MM.1S (cell line): ENCODE data around the gene SLITRK6.

Experiments
- EZH2 ChIP-seq: fragments of 300-600 bp; sonication (generic); optimal IDR thresholded peaks from 2 replicates; pipeline ENCODE3; 2017; ENCODE audit warnings: low read depth, mild to moderate bottlenecking, antibody characterized with exemption, low read length, mixed read lengths
- EZH2phosphoT487 ChIP-seq: fragments of 300-600 bp; sonication (generic); IDR thresholded peaks from 2 replicates; pipeline ENCODE4 v1.6.1; 2018; ENCODE audit warnings: antibody characterized with exemption, low read length
- TF ChIP-seq, protein P1 (sequence below): fragments of 300-600 bp; sonication (generic); IDR thresholded peaks from 2 replicates; pipeline ENCODE4 v1.5.1; 2016; ENCODE audit warnings: antibody characterized with exemption, low read length, mixed read lengths

GRCh38 chr13:85819513-85819912 lies 20.3 kb upstream of the SLITRK6 start:
- TF ChIP-seq EZH2 (no peak), EZH2phosphoT487 (no peak)
- TF ChIP-seq, protein P1, sequence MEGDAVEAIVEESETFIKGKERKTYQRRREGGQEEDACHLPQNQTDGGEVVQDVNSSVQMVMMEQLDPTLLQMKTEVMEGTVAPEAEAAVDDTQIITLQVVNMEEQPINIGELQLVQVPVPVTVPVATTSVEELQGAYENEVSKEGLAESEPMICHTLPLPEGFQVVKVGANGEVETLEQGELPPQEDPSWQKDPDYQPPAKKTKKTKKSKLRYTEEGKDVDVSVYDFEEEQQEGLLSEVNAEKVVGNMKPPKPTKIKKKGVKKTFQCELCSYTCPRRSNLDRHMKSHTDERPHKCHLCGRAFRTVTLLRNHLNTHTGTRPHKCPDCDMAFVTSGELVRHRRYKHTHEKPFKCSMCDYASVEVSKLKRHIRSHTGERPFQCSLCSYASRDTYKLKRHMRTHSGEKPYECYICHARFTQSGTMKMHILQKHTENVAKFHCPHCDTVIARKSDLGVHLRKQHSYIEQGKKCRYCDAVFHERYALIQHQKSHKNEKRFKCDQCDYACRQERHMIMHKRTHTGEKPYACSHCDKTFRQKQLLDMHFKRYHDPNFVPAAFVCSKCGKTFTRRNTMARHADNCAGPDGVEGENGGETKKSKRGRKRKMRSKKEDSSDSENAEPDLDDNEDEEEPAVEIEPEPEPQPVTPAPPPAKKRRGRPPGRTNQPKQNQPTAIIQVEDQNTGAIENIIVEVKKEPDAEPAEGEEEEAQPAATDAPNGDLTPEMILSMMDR, result no peak
